Esophagus squamous epithelium (tissue), 4 donors: ENCODE measurements around the gene TMEM271.

Experiments used
- POLR2A ChIP-seq, 4 donors: fragments of 450-650 bp; IDR thresholded peaks; one replicate each; pipeline ENCODE4 v1.6.1; 2017; ENCODE audit warnings: antibody characterized with exemption in 4 of 4, mild to moderate bottlenecking in 4 of 4, moderate library complexity in 3 of 4
- TF ChIP-seq, protein P1 (sequence below), 6 experiments: fragments of 450-650 bp in 4 of 6; fragments of 200-600 bp in 2 of 6; sonication (generic) in 2 of 6; IDR thresholded peaks; one replicate each; pipeline ENCODE4 v1.5.1; 2016 to 2019; ENCODE audit warnings: antibody characterized with exemption in 6 of 6, mild to moderate bottlenecking in 4 of 6, moderate library complexity in 4 of 6

DNA sequence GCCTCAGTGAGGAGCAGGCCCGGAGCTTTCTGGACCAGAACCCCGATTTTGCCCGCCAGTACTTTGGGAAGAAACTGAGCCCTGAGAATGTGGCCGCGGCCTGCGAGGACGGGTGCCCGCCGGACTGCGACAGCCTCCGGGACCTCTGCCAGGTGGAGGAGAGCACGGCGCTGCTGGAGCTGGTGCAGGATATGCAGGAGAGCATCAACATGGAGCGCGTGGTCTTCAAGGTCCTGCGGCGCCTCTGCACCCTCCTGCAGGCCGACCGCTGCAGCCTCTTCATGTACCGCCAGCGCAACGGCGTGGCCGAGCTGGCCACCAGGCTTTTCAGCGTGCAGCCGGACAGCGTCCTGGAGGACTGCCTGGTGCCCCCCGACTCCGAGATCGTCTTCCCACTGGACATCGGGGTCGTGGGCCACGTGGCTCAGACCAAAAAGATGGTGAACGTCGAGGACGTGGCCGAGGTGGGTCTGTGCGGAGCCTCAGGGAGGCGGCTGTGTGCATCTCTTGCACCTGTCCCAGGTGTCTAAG, 49.6 kb upstream of the TMEM271 start:
- TF ChIP-seq, protein P1, sequence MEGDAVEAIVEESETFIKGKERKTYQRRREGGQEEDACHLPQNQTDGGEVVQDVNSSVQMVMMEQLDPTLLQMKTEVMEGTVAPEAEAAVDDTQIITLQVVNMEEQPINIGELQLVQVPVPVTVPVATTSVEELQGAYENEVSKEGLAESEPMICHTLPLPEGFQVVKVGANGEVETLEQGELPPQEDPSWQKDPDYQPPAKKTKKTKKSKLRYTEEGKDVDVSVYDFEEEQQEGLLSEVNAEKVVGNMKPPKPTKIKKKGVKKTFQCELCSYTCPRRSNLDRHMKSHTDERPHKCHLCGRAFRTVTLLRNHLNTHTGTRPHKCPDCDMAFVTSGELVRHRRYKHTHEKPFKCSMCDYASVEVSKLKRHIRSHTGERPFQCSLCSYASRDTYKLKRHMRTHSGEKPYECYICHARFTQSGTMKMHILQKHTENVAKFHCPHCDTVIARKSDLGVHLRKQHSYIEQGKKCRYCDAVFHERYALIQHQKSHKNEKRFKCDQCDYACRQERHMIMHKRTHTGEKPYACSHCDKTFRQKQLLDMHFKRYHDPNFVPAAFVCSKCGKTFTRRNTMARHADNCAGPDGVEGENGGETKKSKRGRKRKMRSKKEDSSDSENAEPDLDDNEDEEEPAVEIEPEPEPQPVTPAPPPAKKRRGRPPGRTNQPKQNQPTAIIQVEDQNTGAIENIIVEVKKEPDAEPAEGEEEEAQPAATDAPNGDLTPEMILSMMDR (IDR thresholded peaks at IDR 0.05) = no peak
- TF ChIP-seq POLR2A (IDR thresholded peaks at IDR 0.05) = no peak
